ENCODE measurements around the gene PKMYT1.
"Not testable (repeated sequence)": the region's sequence is repeated elsewhere in the genome, so short reads cannot be mapped to it uniquely, and the experiment has no call there.

Gene PKMYT1

DNA sequence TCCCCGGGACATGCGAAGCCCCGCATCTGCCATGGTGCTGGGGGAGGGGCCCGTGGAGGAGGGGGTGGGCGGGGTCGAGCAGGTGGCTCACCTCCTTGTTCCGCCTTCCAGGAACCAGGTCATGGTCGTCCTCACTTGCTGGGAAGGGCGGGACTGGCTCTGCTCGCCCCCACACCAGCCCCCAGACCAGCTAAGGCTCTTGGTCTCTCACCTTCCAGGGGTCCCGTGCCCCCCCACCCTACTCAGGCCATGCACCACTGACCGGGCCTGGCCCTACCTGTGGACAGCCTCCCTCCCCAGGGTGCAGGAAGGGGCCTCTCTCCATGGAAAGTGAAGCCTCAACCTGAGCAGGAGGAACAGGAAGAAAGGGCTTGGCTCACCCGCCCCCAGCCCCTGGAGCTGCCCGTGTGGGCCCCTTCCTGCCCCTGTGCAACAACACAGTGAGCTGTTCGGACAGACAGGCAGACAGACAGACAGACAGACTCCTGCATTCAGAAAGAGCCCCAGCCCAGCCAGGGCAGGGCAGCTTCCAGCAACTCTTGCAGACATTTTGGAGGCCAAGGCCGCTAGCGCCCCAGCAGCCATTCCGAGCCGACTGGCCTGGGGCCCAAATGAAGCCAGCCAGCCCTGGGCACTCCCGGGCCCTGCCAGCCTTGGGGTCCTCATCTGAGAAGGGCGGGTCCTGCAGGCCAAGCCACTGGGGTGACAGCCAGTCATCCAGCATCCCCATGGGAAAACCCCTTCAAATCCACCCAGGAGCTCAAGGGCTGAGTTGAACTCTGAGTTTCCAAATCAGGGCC, 24.3 kb downstream of the PKMYT1 start:
- no peak for DNase-seq

DNA sequence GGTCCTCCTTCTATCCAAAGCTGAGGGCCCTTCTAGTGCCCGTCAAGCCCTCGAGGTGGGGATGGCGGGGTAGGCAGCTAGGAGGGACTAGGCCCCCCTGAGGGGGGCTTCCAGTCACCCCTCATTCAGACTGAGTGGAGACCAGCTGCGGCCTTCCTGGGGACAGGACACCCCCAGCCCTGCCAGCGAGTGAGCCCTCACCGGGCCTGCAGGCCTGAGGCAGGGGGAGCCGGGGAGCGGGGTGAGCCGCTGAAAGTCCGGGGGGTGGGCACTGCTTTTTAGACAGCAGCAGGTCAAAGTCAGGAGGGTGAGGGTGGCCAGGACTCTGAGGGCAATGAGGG, 24.8 kb downstream of the PKMYT1 start:
- DNase-seq: no peak

DNA sequence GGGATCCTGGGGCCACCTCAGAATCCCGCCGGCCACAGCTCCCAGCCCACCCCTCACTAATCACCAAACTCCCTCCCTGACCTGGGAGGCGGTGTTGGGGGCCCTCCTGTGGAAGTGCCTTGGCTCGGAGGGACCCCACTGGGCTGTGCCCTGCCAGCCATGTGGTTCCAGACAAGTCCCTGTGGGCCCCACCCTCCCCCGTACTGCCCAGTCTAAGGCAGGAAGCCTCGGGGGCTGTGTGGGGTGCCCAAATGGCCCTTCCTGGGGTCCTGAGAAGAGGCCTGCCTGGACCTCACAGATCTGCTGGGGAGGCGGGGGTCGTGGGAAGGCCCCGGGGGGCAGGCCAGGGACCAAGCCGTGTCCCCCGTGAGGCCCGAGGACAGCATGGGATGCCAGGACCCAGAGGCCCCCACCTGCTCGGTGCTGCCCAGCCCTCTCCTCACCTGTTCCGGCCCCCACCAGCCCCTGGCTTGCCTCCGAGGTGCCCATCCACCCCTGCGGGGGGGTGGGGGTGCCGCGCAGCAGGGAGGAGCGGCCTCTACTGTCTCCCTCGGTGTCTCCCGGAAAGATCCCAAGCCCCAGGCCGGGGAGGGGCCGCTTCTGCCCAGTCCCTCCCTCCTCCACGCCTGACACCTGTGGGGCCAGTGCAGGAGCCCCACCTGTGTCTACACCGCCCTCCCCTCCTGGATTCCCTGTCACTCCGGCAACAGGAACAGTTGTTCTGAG, 25.4 kb downstream of the PKMYT1 start:
- peak; percentile 19 for DNase-seq

DNA sequence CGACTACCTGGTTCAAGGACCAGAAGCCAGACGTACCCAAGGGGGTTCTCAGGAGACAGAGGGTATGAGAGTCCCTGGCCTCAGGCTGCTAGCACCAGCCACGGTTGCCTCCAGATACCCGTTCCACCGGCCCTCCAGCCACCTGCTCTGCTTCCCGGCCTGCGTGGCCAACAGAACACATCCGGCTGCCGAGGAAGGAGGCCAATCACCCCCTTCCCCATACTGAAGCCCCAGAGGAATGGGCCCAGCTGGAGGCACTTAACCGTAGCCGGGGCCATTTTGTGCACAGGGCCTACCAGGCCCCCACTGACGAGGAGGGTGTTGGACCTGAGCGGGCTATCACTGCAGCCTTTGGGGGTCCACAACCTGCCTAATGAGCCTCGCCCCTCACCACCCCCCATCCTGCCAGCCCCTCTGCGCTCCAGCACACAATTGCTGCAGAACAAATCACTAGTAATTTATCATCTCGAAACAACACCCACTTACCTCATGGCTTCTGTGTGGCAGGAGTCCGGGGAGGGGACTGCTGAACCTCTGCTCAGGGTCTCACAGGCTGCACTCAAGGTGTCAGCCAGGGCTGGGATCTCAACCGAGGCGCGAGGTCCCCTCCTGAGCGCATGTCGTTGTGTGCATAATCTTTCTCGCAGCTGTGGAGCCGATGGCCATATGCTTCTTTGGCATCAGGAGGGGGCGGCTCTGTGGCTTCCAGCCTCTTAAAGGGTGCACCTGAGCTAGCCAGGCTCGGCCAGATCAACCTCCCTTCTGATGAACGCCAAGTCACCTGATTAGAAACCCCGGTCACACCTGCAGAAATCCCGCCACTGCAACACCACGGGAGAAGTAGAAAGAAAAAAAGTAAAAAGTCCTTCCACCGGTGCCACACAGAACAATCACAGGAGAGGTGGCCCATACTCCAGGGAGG, 26.3 kb downstream of the PKMYT1 start:
- DNase-seq: peak; percentile 36

DNA sequence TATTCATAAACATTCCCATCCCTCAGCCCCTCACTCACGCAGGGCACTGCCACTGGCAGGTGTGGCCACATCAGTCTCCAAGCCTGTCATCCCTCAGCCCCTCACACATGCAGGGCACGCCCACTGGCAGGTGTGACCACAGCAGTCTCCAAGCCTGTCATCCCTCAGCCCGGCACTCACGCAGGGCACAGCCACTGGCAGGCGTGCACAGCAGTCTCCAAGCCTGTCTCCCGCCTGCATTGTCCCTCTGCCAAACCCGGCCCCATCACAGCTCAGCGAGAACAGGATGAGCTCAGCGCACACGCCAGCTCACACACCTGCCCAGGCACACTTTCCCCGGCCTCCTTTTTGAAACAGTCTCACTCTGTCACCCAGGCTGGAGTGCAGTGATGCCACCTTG, 27.6 kb downstream of the PKMYT1 start:
- peak; percentile 14 for DNase-seq

DNA sequence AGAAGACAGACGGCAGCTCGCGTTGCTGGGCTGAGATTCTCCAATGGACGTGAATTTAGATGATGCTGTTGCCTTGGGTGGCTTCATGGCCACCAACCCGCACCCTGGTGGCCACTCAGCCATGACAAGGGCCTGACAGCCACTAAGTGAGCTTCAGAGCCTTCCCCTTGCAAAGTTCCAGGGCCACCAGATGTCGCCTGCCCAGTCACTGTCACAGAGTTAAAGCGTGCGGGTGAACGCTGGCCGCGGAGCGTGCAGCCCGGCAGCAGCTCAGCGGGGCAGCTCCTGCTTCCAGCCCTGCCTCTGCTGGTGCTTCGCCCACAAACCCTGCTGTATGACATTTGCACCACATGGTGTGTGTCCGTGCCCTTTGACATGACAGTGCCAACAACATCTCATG, 29.5 kb downstream of the PKMYT1 start:
- no peak for DNase-seq

DNA sequence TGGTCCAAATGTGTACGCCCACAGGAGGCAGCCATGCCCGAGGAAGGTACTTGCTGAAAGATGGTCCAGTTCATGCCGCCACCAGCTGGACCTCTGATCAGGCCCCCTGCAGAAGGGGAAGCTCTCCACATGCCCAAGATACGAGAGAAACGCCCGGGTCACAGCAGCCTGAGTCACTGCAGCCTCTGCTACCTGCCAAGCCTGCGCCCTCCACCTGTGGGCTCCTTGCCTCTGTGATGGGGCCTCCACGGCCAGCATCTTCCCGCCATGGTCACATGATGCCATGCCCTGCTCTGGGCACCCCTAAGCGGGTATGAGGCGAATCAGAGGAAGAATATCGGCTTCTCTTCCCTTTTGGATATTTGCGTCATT, 29.9 kb downstream of the PKMYT1 start:
- DNase-seq: no peak

DNA sequence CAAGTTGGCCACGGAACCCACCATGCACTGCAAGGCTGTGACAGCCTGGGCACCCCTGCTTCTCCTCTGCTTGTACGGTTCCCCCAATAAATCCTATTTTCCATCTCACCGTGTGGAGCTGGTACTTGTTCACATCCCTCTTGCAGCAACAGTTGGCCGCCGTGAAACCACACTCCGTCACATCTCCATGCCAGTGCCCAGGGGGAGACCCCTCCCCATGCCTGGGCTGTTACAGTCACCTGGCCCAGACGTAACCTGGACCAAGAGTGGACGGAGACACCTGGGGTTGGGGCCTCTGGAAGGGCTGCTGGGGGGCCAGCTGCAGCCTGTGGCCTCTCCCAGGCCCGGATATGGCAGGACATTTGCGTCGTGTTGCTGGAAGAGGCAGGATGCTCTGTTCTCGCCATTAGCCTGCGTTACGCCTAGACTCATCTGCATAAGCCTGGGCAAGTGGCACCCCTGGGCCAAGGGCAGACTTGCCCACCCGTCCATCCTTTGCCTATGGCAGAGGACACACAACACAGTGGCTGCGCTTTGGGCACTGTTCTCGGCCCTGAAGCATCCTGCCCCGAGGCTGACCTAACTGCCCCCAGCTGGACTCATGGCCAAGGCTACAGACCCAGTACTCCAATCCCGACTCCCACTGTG, 30.4 kb downstream of the PKMYT1 start:
- DNase-seq: no peak

DNA sequence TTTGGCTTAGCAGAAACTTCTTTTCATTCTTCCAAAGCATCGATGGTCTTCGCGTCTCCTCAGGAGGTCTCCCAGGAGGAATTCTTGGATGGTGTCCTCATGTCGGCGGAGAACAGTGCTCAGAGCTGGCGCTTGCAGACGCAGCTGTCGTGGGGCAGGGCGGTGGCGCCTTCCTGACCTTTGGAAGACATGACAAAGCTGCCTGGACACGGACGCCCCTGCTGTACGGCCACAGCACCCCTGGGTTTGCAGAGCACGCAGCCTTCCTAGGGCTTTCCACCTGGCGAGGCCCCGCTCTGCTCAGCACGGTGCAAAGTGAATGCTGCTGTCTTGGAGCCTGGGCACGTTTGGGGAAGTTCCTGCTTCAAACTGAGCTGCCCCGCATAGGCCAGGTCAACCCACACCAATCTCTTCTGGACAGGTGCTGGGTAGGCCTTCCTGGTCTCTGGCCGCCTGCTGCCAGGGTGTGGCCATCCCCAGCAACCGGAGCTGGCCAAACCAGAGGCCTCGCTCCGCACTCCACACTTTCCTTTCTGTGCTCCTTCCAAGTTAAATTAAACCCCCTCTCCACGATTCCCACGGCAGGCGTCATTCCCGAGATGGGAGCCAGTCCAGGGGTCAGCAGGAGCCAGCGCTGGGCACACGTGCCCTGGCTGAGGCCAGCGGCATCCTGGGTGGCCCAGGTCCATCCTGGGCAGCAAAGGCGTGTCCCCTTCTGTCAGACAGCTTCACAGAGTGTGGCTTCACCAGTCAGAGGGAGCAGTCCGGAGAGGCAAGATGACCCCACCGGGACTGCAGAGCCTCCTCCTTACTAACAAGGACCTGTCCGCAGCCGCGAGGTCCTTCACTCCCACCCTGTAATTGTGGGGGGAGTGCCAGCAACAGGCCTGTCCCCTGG, 31.2 kb downstream of the PKMYT1 start:
- no peak for DNase-seq

DNA sequence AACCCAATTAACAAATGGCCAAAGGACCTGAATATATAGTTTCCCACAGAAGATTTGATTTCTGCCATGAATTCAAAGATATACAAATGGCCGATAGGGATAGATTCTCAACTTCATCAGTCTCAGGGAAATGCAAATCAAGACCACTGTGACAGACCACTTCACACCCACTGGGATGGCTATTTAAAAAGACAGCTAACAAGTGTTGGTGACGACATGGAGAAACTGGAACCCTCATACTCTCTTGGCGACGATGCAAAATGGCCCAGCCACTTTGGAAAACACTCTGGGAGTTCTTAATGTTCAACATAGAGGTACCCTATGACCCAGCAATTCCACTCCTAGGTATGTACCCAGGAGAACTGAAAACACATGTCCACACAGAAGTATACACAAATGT, 33.6 kb downstream of the PKMYT1 start:
- no peak for DNase-seq

DNA sequence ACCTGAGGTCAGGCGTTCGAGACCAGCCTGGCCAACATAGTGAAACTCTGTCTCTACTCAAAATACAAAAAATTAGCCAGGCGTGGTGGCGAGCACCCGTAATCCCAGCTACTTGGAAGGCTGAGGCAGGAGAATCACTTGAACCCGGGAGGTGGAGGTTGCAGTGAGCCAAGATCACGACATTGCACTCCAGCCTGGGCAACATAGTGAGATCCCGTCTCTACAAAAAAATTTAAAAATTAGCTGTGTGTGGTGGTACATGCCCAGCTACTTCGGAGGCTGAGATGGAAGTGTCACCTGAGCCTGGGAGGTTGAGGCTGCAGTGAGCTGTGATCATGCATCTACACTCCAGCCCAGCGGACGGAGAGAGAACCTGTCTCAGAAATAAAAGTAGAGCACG, 36.5 kb downstream of the PKMYT1 start:
- DNase-seq: not testable (repeated sequence)

DNA sequence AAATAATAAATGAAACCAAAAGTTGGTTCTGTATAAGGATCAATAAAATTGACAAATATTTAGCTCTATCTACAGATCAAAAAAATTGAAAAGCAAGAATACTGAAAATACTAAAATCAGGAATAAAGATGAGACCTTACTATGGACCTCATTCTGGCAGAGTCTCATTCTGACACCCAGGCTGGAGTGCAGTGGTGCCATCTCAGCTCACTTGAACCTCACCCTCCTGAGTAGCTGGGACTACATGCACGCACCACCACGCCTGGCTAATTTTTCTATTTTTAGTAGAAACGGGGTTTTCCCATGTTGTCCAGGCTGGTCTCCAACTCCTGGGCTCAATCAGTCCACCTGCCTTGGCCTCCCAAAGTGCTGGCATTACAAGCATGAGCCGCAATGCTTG, 38.2 kb downstream of the PKMYT1 start:
- DNase-seq: no peak

DNA sequence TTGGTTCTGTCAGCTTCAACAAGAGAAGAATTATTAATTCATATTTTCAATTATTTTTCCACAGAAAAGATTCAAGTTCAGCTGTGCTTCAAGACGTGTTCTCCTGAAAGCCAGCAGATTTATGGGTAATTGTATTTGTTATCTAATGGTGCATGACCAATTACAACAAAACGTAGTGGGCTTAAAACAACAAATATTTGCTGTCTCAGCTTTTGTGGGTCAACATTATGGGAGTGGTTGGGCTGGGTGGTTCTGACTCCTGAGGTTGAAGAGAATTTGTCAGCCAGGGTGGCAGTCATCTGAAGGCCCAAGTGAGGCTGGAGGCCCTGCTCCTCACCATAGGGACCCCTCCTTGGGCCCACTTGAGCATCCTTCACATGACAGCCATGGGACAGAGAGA, 40.3 kb downstream of the PKMYT1 start:
- DNase-seq: no peak

DNA sequence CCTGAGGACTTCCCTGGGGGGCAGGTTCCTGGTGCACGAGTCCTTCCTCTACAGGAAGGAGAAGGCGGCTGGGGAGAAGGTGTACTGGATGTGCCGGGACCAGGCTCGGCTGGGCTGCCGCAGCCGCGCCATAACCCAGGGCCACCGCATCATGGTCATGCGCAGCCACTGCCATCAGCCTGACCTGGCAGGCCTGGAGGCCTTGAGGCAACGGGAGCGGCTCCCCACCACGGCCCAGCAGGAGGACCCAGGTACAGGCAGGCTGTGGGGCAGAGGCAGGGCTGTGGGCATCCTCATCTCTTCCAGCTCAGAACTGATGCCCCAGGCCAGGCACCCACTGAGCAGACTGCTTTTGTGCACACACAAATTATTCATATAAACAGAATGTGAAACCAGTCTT, 42.0 kb downstream of the PKMYT1 start:
- no peak for DNase-seq

DNA sequence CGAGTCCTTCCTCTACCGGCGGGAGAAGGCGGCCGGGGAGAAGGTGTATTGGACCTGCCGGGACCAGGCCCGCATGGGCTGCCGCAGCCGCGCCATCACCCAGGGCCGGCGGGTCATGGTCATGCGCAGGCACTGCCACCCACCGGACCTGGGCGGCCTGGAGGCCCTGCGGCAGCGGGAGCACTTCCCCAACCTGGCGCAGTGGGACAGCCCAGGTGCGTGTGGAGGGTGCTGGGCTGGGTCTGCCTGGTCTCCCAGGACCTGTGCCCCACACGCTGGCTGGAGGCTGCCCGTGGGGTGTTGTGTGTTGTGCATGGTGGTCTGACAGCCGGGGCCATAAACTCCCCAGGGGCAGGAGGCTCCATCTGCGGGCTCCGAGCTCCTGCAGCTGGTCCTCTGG, 43.1 kb downstream of the PKMYT1 start:
- DNase-seq: no peak

DNA sequence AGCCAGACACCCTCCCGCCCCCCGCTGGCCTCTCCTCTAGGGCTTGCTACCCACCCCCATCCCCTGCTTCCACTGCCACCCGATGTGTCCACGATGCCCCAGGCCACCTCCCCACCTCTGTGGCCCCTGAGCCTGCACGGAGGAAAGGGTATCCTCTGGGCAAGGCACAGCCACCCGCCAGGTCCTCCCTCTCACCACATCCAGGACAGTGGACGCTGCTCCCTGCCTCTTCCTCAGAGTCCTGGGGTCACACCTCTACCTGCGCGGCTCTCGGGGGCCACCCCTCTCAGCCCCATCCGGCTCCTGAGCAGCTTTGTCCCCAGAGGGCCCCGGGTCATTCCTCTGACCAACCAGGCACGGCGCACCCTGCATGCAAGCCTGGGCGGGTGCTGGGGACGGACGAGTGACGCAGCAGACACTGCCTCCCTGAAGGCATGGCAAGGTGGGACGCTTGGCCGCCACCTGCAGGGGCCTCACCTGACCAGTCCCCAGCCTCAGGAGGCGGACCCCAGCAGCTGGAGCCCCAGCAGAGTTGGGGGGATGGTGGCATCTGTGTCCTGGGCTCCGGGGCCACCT, 43.7 kb downstream of the PKMYT1 start:
- no peak for DNase-seq

DNA sequence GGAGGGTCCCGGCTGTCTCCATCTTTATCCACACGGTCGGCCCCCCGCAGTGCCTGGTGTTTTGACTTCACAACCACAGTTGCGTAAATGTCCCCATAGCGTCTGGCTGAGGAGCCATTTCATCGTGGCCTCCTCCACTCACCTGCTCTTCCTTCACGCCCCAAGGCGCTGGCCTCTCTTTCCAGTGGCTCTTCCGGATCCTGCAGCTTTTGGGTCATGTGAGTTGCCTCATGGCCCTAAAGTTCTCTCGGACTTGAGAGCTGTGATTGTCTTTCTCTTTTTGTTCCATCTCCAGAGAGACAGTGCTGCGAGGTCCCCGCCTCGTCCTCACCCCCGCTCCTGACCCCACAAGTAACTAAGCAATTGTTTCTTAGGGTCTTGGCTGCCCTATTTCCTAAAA, 45.8 kb downstream of the PKMYT1 start:
- DNase-seq: no peak

DNA sequence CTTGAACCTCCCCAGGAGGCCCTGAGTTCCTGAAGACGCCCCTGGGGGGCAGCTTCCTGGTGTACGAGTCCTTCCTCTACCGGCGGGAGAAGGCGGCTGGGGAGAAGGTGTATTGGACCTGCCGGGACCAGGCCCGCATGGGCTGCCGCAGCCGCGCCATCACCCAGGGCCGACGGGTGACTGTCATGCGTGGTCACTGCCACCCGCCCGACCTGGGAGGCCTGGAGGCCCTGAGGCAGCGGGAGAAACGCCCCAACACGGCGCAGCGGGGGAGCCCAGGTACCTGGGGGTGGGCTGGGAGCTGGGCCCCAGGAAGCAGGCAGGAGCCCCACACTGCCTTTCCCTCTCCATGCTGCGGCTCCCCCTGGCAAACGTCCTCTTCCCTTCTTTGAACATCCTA, 46.5 kb downstream of the PKMYT1 start:
- no peak for DNase-seq

DNA sequence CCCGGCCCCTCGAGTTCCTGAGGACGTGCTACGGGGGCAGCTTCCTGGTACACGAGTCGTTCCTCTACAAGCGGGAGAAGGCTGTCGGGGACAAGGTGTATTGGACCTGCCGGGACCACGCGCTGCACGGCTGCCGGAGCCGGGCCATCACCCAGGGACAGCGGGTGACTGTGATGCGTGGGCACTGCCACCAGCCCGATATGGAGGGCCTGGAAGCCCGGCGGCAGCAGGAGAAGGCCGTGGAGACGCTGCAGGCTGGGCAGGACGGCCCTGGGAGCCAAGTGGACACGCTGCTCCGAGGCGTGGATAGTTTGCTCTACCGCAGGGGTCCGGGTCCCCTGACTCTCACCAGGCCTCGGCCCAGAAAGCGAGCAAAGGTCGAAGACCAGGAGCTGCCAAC, 47.1 kb downstream of the PKMYT1 start:
- no peak for DNase-seq

DNA sequence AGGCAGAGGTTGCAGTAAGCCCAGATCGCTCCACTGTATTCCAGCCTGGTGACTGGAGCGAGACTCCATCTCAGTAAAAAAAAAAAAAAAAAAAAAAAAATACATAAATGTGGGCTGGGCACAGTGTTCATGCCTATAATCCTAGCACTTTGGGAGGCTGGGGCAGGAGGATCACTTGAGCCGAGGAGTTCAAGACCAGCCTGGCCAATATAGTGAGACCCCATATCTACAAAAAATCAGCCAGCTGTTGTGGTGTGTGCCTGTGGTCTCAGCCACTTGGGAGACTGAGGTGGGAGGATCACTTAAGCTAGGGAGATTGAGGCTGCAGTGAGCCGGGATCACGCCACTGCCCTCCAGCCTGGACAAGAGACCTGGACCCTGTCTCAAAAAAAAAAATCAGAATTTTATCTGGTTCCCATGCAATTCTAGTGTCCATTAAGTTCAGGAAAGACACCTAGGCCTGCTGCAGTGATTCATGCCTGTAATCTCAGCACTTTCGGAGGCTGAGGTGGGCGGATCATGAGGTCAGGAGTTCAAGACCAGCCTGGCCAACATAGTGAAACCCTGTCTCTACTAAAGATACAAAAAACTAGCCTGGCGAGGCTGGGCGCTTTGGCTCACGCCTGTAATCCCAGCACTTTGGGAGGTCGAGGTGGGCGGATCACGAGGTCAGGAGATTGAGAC, 48.9 kb downstream of the PKMYT1 start:
- DNase-seq: not testable (repeated sequence)

DNA sequence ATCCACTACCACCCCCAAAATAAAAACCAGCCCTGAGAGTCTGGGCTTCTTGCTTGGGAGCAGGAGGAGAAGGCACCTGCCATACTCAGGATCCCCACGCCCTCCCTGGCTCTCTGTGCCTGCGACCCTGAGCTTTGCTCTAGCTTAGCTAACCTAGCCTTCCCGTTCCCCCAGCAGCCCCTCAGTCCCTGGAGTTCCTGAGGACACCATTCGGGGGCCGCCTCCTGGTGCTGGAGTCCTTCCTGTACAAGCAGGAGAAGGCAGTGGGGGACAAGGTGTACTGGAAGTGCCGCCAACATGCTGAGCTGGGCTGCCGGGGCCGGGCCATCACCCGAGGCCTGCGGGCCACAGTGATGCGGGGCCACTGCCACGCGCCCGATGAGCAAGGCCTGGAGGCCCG, 50.0 kb downstream of the PKMYT1 start:
- DNase-seq: no peak

Data from NCI-H187 treated with DMSO at 0.1 percent for 48 hours (cell line).